Measurements from ENCODE around the gene PARVB. TPM values are rescaled to one million over a fixed set of nuclear protein-coding genes. Genes with fewer than 3 reads are reported as not detected.
A peak's percentile ranks its signal among the peaks of the same experiment; 100 is the strongest.
"Not testable (repeated sequence)": the region's sequence is repeated elsewhere in the genome, so short reads cannot be mapped to it uniquely, and the experiment has no call there.

PARVB gene
- total RNA-seq, 1 donor from 2014 or later, result 183 TPM

DNA sequence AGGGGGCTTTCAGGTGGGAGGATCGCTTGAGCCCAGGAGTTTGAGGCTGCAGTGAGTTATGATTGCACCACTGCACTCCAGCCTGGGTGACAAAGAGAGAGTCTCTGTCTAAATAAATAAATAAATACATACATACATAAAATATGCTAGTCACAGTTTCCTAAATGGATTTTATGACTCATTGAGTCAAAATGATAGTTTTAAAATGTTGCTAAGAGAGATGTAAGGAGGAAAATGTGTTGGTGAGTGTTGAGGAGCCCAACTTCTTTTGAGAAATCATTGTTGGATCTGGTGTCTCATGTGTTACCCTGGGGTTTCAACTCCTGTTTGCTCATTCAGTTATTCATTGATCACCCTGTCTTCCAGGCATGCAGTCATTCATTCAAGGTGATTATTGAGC is 21.0 kb downstream of the PARVB start:
- intact Hi-C loops (cut with micrococcal nuclease), result no loop called here
- no peak for ATAC-seq

DNA sequence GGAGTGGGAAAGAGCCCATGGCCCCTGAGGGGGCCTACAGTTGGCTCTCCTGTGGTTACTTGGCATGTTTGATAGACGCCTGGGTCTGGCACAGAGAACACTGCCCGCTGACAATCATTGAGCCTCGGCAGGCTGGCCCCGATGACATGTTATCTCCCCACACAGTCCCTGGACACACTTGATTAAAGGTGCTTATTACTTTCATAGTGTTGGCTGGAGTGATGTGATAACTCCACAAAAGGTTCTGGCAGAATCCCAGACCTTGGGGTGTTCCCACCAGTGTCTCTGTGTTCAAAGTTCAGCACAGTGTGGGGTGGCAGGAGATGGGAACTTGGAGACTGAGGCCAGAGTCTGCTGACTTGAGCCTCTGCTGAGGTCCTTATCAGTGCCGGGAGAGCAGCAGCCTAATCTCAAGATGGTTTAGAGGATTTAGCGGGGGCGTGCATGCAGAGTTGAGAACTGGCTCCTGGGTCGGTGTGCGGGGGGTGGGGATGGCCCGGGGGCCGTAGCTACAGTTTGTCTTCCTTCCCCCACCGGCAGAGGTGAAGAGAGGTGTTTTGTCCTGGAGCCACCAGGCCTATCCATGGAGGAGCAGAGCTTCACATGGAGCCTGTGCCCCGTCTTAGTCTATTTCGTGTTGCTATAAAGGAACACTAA is 22.5 kb downstream of the PARVB start:
- DNase-seq (peak; percentile 73), ATAC-seq (peak; percentile 90)
- intact Hi-C loops (cut with micrococcal nuclease), result no loop called here

More for the DNA sequence above, 21.0 kb downstream of the PARVB start:
- DNase-seq, result no peak

DNA sequence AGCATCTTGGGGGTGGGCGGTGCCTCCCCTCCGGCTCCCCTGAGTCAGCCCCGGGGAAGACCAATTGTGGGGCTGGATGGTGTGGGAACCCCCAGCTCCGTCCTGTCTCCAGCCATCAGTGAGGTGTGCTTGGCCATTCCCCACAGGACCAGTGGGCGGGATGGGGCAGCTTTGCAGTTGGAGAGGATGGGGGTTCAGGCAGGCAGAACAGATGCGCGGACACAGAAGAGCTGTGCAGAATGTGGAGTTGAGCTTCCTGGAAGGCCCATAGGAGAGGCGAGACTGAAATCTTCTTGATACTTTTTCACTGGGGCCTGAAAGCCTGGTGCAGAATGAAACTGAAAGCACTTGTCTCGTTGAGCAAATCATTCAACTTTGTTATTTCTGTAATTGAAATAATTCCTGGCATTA is 23.8 kb downstream of the PARVB start:
- DNase-seq, result no peak
- intact Hi-C loops (cut with micrococcal nuclease), result no loop called here
- ATAC-seq, result no peak

DNA sequence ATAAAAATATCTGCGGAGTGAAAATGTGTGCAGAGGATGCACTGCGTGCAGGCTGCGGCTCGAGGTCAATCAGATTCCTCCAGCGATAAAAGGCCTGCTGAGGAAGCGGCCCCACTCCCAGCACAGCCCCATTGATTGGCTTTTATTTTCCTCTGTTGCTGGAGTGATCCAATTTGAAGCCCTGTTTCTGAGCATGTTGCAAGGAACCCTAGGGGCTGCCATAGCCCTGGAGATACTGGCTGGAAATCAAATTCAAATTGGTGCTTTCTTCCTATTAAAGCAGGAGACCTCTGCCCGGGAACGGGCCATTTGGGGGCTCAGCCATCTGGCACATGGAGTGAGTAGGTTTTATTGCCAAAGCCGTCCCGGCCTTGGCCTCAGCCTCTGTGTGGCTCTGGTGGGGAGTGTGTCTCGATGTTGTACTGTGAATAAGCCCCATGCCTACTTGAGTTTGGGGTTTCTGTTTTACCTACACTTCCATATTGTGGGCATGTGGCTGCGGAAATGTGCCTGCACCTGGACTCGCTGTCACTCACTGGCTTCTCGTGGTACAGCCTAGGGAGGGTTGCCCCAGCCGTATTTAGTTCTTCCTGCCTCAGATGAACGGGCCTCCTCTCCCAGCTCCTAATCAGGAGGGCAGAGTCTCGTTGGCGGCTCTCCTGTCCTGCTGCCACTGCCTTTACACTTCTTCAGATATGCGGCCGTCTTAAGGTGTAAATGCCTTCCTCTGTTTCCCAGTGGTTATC is 25.6 kb downstream of the PARVB start:
- no peak for DNase-seq
- ATAC-seq, result no peak
- intact Hi-C loops (cut with micrococcal nuclease), result no loop called here

DNA sequence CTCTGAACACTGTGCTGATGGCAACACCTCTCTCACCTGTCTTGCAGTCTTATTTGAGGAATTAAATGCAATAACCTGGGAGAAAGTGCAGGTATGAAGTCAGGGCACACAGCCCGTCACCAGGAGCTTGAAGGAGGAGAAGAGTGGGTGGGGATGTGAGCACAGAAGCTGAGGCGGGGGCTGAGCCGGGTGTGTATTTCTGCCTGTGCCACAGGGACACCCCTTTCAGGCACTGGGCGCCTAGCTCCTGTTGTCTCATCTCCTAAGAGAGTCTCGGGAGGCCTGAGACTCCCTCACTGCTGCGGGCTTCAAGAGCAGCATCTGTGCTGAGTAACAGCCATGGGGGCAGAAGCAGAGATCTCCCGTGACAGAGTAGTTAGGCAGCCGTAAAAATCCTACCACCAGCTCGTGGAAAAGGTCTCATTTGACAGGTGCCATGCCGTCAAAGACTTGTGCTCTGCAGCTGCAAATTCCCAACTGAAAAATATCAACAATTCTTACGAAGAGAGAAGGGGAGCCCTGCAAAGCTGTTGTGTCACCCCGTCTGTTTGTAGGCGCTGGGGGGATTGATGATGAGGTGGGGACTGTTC is 26.8 kb downstream of the PARVB start:
- ATAC-seq, result no peak
- no peak for DNase-seq
- intact Hi-C loops (cut with micrococcal nuclease), result no loop called here

DNA sequence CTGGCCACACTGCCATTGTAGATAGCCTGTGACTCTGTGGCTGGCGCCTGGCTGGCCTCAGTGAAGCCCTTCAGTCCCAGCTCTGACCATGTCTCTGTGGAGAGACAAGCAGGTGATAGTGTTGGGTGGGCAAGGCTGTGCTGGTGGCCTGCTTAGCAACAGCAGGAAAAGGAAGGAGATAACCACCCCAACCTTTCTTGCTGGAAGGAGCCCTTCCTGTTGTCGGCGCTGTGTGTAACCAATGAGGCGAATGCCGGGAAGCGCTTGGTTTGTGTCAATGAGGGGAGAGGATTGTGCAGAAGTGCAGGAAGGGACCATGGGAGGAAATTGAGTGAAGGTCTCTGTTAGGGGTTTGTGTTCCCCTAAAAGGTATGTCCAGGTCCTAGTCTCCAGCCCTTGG is 27.3 kb downstream of the PARVB start:
- DNase-seq (no peak), ATAC-seq (no peak)
- intact Hi-C loops (cut with micrococcal nuclease), result no loop called here

DNA sequence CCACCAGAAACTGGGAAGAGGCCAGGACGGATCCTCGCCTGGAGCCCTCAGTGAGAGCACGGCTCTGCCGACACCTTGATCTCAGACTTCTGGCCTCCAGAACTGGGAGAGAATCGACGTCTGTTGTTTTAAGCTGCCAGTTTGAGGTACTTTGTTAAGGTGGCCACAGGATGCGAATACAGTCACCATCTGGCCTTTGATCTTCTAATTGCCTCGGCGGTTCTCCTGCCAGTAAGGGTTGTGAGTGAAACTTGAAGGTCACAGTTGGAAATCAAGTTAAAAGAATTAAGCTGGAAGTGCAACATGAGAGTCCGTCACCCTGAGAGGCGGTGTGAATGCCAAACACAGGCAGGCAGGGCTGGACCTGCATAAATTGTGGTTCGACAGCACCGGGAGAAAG is 27.9 kb downstream of the PARVB start:
- ATAC-seq, result no peak
- no peak for DNase-seq
- intact Hi-C loops (cut with micrococcal nuclease), result no loop called here

DNA sequence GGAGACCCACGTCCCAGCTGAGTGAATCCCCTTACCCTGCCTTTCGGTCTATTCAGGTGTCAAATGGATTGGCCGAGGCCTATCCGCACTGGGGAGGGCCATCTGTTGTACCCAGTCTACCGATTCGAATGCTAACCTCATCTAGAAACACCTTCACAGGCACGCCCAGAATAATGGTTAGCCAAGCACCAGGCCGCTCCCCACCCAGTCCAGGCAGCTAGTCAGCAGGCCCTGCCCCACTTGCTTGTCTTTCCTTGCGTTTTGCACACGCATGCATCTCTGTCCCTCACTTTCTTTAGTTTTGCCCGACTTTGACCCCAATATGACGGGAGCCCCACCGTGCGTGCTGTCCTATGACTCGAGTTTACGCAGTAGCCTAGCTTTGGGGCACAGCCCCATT is 31.7 kb downstream of the PARVB start:
- DNase-seq, result no peak
- intact Hi-C loops (cut with micrococcal nuclease), result no loop called here
- no peak for ATAC-seq

DNA sequence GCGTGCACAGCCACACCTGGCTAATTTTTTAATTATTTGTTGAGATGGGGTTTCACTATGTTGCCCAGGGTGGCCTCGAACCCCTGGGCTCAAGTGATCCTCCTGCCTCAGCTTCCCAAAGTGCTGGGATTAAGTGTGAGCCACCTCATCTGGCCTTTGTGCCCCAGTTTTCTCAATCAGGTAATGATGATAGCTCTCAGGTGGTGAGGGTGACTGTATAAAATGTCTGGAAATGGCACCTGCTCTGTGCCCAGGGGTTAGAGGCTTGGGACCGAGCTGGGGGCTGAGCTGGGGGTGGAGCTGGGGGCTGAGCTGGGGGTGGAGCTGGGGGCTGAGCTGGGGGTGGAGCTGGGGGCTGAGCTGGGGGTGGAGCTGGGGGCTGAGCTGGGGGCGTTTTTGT is 32.5 kb downstream of the PARVB start:
- intact Hi-C loops (cut with micrococcal nuclease); DNase-seq: not testable (repeated sequence)
- ATAC-seq, result peak; percentile 2

DNA sequence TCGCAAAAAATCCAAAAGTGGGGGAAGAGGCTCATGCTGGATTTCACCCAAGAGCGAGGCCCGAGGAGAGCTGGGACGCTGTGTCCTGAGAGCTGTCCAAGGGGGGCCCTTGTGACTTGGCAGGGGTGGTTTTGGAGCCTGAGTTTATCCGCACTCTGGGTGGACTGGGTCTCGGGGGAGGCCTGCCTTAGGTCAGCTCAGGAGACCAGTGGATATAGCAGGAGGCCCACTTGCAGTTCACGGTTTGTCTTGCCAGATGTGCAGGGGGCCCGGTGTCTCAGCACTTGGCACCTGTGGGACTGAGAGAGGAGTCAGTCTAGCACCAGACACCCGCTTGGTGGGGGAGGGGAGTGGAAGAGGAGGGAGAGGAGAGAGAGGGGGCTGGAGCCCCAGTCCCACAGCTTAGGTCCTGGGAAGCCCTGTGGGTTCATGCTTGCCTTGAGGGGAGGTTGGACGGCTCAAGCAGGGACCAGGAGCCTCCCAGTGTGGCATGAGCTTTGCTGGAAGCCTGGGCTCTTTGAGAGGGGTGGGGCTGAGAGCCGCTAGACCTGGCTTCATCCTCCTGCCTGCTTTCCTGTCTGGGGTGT is 33.4 kb downstream of the PARVB start:
- peak; percentile 96 for ATAC-seq
- intact Hi-C loops (cut with micrococcal nuclease), result no loop called here
- peak; percentile 88 for DNase-seq

DNA sequence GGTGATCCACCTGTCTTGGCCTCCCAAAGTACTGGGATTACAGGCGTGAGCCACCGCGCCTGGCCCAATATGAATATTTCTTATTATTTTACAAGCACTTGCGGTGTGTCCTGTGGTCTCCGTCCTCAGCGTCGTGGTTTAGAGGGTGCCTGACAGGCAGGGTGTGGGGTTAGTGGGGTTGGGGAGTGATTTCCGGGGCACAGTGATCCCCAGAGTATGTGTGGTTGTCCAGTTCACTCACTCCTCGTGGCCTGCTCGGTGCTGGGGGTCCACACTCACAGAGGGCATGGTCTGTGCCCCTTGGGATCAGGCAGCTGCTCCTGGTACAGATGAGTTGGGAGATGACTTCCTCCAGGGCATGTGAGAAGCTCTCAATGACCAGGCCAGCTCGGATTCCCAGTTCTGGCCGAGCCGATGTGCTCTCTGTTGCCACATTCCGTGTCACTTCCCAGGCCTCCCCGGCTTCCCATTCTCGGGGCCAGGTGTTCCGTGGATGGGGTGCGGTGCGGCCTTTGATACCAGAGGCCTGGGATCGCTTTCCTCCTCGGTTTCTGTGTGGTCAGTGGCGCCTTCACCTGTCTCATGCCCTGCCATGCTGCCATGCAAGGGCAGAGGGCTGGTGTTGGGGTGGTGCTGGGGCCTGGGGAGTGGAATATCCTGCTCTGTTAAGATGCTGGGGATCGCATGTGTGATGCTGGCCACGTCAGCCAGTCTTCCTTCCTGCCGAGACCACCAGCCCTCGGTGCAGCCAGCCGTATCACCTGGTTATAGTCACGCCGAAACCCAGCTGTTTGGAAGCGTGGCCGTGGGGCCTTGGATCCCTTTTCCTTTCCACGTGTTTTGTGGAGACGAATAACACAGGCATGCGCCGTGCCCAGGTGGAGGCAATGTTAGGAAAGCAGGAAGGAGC is 39.6 kb downstream of the PARVB start:
- intact Hi-C loops (cut with micrococcal nuclease), result no loop called here
- DNase-seq (no peak), ATAC-seq (no peak)

DNA sequence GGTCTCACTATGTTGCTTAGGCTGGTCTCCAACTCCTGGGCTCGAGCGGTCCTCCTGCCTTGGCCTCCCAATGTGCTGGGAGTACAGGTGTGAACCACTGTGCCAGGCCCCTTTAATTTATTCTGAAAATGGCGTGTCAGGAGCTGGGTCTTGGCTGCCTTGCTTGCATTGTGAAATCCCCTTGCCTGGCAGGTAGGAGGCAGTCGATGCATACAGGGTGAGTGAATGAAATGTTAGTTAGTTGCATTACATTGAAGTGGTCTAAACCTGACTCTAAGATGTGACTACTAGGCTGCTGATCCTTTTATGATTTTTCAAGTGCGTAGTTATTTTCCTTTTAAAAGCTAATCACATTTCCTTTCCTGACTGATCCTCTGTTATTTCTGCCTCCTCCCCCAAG is 42.9 kb downstream of the PARVB start:
- no peak for DNase-seq
- intact Hi-C loops (cut with micrococcal nuclease), result no loop called here
- no peak for ATAC-seq

DNA sequence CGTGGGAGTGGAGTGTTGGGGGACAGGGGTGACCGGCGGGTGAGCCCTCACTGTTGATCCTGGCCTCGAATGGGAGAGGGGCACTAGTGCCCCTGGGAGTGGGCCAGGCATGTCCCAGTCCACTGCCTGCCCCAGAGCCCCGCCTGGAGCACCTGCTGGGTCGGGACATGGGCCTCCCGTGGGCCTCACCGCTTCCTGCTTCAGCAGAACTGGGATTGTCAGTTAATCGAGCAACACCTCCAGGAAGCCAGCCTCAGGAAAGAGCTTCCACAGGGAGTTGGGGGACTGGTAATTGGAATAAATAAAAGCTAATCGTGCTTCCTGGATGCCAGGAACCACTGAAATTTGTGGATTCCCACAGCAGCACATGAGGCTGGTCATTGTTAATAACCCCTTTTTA is 43.8 kb downstream of the PARVB start:
- DNase-seq (no peak), ATAC-seq (peak; percentile 10)
- intact Hi-C loops (cut with micrococcal nuclease), result no loop called here

DNA sequence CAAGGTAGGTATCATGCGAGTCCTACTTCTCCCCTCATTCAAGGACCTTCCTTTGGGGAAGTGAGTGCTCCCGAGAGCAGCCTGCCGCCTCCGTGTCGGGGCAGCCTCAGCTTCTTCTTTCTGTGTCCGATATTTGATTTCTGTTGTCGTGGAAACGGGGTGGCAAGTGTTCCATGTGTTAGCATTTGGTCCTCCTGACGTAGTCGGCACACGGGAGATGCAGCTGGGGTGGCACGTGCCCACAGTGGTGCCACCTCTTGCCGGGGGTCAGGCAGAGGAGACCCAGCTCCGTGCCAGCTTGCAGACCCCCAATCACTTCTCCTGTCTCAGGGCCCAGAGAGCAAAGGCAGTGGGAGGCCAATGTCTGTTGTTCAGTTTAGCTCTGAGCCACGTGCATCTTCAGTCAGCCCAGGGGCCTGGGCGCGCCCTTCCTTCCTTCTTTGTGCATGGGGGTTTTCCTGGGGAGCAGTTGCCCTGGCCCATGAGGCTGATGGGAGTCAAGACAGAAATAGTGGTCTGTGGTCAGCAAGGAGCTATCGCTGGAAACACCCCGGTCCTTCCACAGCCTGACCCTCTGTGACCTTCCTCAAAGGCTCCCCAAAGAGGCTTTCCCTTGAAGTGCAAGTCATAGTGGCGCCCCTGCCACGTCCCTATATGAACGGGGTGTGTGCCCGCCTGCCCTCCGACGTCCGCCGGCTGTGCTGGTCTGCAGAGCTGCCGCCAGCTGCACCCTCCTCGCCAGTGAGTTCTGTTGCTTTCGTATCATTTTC is 44.5 kb downstream of the PARVB start:
- peak; percentile 46 for ATAC-seq
- no peak for DNase-seq
- intact Hi-C loops (cut with micrococcal nuclease), result no loop called here

DNA sequence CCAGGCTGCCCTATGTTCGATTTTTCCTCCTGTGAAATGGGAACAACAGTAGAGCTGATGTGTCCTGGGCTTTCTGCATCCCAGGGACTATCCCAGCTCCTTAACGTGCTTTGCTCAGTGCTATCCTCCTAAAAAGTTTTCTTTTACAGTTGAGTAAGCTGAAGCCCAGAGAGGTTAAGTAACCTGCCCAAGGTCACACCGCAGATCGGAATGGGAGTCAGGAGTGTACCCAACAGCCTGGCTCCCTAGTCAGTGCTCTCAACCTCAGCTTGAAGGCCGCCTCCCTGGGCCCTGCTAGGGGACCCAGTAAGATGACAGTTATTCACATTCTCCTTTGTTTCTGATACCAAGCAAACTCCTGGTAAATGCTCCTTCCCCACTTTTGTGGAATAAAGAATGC is 45.9 kb downstream of the PARVB start:
- intact Hi-C loops (cut with micrococcal nuclease), result no loop called here
- ATAC-seq (no peak), DNase-seq (no peak)

DNA sequence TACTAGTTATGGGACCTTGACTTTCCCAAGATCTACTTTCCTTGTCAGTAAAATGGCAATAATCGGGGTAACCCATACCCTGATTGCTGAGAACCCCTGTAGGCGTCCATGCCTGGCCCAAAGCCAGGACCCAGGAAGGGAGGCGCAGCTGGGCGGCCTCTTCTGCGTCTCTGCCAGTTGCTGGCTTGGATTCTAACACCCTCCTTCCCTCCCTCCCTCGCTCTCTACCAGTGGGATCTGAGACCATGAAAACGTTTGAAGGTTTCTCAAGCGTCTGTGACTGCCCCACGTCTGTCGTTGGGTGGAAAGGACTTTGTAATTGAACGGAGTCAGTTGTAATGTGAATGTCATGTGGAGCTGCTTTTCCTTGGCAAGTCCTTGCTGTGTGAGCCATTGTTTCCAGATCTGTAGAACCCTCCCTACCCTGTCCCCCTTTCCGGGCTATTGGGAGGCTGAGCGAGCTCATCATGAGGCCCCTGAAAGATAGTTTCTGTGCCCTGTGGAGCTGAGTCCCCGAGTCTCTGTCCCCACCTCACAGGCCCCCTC is 47.8 kb downstream of the PARVB start:
- intact Hi-C loops (cut with micrococcal nuclease), result no loop called here

DNA sequence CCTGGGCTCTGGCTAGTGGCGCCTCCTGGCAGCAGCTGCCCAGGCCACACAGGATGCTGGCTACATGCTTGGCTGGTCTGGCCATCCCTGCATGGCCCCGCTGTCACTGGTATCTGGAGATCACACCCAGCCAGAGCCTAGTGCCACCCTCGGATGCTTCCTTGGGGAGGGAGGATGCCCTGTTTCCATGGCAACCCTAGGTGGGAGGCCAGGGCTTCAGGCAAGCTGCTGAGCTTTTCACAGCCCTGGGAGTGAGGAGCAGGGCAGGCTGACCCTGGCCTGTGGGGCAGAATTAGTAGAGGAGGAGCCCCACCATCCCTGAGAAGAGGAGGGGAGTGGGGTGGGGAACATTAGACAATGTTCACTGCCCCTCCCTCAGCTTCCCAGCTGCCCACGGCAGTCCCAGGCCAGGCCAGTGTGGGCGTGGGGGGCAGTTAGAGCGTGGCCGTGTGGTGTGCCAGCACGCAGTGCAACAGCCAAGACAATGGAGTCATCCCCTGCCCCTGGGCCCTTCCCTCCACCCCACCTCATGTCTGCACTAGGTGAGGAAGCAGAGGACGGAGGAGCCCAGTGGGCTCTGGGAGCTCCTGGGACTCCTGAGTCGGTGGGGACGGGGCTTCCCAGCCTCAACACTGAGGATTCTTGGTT is 50.4 kb downstream of the PARVB start:
- DNase-seq (no peak), ATAC-seq (no peak)
- intact Hi-C loops (cut with micrococcal nuclease), result no loop called here

More for the DNA sequence above, 47.8 kb downstream of the PARVB start:
- DNase-seq, result no peak
- no peak for ATAC-seq

DNA sequence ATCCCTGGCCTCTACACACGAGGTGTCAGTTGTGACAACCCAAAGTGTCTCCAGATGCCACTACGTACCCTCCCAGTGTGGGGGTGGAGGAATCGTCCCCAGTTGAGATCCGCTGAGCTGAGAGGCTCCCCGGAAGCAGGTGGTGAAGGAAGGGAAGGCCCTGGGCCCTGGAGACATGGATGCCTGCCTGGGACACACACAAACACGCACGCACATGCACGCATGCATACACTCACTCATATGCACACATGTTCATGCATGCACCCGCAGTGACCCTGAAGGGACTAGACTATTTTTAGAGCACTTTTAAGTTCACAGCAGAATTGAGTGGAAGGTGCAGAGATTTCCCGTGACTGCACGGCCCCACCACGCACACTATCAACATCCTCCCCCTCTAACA is 50.9 kb downstream of the PARVB start:
- ATAC-seq (no peak), DNase-seq (no peak)
- intact Hi-C loops (cut with micrococcal nuclease), result no loop called here

All from left ventricle myocardium superior (tissue), 1 donor.